Measurements from ENCODE around the gene BRSK1. TPM values are rescaled to one million over a fixed set of nuclear protein-coding genes. Genes with fewer than 3 reads are reported as not detected.
"Not testable (repeated sequence)": the region's sequence is repeated elsewhere in the genome, so short reads cannot be mapped to it uniquely, and the experiment has no call there.

The BRSK1 gene
- total RNA-seq, 1 donor from 2014 or later = 43.4 TPM

DNA sequence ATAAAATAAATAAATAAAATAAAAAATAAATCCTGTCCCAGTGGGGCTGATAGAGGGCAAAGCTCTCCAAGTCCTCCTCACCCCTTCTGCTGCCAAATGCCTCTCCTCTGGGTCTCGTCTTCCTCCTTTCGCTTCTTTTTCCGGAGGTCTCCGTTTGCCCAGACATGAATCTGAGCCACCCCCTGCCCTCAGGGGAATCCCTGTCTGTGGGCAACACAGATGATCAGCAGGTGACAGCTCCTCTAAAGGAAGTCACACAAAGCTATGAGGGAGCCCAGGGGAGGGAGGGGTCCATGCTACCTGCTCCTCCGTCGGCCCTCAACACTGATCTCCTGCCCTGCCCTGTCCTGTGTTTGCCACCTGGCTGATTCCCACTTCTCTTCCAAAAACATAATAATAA lies 40.9 kb downstream of the BRSK1 start:
- no peaks in the 10 kb centered on the region for H3K9me3 Mint-ChIP-seq
- H3K4me3 Mint-ChIP-seq = no peak overlapping the region
- DNase-seq (ENCODE audit: low spot score in 2 of 2, unreplicated experiment in 2 of 2) = no peak
- no peak overlapping the region for H3K27ac Mint-ChIP-seq
- H3K27me3 Mint-ChIP-seq (ENCODE audit: low read depth) = no peaks in the 10 kb centered on the region
- TF ChIP-seq, protein P1, sequence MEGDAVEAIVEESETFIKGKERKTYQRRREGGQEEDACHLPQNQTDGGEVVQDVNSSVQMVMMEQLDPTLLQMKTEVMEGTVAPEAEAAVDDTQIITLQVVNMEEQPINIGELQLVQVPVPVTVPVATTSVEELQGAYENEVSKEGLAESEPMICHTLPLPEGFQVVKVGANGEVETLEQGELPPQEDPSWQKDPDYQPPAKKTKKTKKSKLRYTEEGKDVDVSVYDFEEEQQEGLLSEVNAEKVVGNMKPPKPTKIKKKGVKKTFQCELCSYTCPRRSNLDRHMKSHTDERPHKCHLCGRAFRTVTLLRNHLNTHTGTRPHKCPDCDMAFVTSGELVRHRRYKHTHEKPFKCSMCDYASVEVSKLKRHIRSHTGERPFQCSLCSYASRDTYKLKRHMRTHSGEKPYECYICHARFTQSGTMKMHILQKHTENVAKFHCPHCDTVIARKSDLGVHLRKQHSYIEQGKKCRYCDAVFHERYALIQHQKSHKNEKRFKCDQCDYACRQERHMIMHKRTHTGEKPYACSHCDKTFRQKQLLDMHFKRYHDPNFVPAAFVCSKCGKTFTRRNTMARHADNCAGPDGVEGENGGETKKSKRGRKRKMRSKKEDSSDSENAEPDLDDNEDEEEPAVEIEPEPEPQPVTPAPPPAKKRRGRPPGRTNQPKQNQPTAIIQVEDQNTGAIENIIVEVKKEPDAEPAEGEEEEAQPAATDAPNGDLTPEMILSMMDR (IDR thresholded peaks at IDR 0.05; ENCODE audit: unreplicated experiment) = no peak
- peaks cover 5% of the 10 kb centered on the region for H3K4me1 Mint-ChIP-seq
- H3K36me3 Mint-ChIP-seq = no peaks in the 10 kb centered on the region

DNA sequence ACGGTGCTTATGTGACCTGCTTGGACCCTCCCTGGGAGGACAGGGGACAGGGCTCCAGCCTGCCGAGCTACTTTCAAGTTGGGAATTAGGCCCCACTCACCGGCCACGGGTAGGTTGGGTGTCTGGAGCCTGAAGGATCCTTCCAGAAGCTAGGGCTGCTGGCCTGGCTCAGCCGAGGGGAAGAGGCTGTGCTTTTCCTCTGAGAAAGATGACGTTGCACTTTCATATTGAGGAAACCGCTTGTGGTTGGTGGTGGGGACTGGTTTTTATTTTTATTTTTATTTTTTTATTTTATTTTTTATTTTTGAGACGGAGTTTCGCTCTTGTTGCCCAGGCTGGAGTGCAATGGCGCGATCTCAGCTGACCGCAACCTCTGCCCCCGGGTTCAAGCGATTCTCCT lies 41.4 kb downstream of the BRSK1 start, which contains the start of gene TMEM150B:
Gene TMEM150B, minus strand, starts transcription at position 170 of the 400 bp plus-strand sequence. CDS start 4,305 bp downstream, outside the sequence.
- H3K36me3 Mint-ChIP-seq = no peaks in the 10 kb centered on the region
- no peak within 1 kb of the TSS for H3K27ac Mint-ChIP-seq
- H3K9me3 Mint-ChIP-seq = no peaks in the 10 kb centered on the region
- DNase-seq (ENCODE audit: low spot score in 2 of 2, unreplicated experiment in 2 of 2) = no peak
- H3K4me1 Mint-ChIP-seq = peaks cover under 1% of the 10 kb centered on the region
- H3K27me3 Mint-ChIP-seq (ENCODE audit: low read depth) = no peaks in the 10 kb centered on the region
- TF ChIP-seq, protein P1 (IDR thresholded peaks at IDR 0.05; ENCODE audit: unreplicated experiment) = no peak
- no peak within 1 kb of the TSS for H3K4me3 Mint-ChIP-seq

GRCh38 chr19:55328774-55329318 lies 45.0 kb downstream of the BRSK1 start:
- not testable (repeated sequence) for H3K9me3 Mint-ChIP-seq; H3K4me1 Mint-ChIP-seq; H3K4me3 Mint-ChIP-seq; H3K27ac Mint-ChIP-seq; H3K27me3 Mint-ChIP-seq (ENCODE audit: low read depth); DNase-seq (ENCODE audit: low spot score in 2 of 2, unreplicated experiment in 2 of 2); H3K36me3 Mint-ChIP-seq

DNA sequence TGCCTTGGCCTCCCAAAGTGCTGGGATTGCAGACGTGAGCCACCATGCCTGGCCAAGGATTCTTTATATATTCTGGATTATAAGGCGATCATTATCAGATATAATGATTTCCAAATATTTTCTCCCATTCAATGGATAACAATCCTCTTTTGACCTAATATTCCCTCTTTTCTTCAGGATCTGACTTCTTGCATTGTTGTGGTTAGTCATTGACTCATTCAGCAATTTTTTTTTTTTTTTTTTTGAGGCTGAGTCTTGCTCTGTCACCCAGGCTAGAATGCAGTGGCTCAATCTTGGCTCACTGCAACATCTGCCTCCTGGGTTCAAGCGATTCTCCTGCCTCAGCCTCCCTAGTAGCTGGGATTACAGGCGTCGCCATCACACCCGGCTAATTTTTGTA lies 46.0 kb downstream of the BRSK1 start:
- not testable (repeated sequence) for H3K27ac Mint-ChIP-seq; H3K4me1 Mint-ChIP-seq; H3K9me3 Mint-ChIP-seq; H3K36me3 Mint-ChIP-seq; H3K4me3 Mint-ChIP-seq; H3K27me3 Mint-ChIP-seq (ENCODE audit: low read depth); DNase-seq (ENCODE audit: low spot score in 2 of 2, unreplicated experiment in 2 of 2)

DNA sequence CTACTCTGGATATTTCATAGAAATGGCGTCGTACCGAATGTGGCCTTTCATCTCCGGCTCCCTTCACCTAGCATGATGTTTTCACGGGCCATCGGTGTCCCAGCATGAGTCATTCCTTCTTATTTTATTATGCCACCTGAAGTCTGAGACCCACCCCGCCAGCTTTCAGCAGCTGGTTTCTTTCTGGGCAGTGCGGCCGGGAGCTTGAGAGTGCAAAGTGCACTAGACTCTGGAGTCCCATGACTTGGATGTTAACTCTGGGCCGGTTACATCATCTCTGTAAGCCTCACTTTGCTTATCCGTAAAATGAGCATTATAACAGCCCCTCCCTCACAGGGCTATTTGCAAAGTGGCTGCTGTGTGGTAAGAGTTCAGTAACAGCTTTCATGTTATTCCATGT lies 50.1 kb downstream of the BRSK1 start:
- Mint-ChIP-seq H3K4me1 (peaks cover 4% of the 10 kb centered on the region), H3K9me3 (no peaks in the 10 kb centered on the region), H3K4me3 (no peak overlapping the region), H3K27ac (no peak overlapping the region), H3K36me3 (no peaks in the 10 kb centered on the region), H3K27me3 (ENCODE audit: low read depth) (no peaks in the 10 kb centered on the region)
- DNase-seq (ENCODE audit: low spot score in 2 of 2, unreplicated experiment in 2 of 2) = no peak
- TF ChIP-seq, protein P1 (IDR thresholded peaks at IDR 0.05; ENCODE audit: unreplicated experiment) = no peak

DNA sequence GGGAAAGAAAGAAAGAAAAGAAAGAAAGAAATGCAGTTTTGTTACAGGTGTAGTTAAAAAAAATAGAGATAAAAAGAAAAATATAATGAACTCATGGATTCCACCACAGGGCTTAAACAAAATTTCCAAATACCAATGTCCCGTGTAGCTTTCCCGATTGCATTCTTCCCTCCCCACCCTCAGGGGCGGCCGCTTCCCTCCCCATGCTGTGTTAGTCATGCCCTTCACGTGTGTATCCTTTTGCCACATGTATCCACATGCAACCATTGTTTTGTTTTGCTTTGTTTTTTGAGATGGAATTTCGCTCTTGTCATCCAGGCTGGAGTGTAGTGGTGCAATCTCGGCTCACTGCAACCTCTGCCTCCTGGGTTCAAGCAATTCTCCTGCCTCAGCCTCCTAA lies 52.3 kb downstream of the BRSK1 start:
- Mint-ChIP-seq H3K9me3 (no peaks in the 10 kb centered on the region), H3K4me1 (peaks cover 10% of the 10 kb centered on the region), H3K27ac (no peak overlapping the region), H3K36me3 (no peaks in the 10 kb centered on the region), H3K27me3 (ENCODE audit: low read depth) (no peaks in the 10 kb centered on the region), H3K4me3 (no peak overlapping the region)
- TF ChIP-seq, protein P1 (IDR thresholded peaks at IDR 0.05; ENCODE audit: unreplicated experiment) = no peak
- no peak for DNase-seq (ENCODE audit: low spot score in 2 of 2, unreplicated experiment in 2 of 2)

Data from mesothelial cell of epicardium (in vitro differentiated cells).